GM19238 (cell line): ENCODE measurements around the gene KIF13A.
"Not testable (repeated sequence)": the region's sequence is repeated elsewhere in the genome, so short reads cannot be mapped to it uniquely, and the experiment has no call there.

Source experiments
- DNase-seq: peaks from one replicate; pipeline ENCODE4 v3.0.0; 2011; ENCODE audit warnings: low spot score; ENCODE audit not compliant: insufficient read length

Gene KIF13A

DNA sequence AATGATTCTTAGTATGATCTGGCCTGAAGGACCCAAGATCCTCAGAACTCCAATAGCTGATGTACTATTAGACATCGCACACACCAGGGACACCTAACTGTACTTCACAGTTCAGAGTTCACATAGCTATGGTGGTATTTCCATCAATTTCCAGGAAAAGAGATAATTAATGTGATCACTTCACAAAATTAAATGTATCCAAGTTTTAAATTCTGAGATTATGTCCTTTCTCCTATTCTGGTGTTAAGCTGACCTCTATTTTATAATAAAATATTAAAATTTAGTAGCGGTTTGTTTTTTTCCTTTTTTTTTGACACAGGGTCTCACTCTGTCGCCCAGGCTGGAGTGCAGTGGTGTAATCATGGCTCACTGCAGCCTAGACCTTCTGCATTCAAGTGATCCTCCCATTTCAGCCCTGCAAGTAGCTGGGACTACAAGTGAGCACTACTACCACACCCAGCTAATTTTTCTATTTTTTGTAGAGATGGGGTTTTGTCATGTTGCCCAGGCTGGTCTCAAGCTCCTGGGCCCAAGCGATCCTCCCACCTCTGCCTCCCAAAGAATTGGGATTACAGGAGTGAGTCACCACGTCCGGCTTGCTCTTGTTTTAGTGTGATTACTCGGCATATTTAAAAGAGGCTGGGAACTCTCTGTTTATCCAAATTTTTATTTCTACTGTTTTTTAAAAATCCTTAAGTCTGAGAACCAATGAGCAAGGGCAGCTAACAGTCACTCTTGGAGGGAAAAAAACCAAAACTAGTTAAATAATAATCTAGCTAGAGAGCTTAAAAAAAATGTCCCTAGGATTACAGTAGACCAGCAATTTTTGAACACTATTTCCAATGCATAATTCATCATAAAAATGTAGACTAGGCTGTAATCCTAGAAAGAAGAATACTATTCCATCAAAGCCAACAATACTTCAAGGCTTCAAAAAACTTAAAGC, 16.0 kb downstream of the KIF13A start:
- no peak for DNase-seq

DNA sequence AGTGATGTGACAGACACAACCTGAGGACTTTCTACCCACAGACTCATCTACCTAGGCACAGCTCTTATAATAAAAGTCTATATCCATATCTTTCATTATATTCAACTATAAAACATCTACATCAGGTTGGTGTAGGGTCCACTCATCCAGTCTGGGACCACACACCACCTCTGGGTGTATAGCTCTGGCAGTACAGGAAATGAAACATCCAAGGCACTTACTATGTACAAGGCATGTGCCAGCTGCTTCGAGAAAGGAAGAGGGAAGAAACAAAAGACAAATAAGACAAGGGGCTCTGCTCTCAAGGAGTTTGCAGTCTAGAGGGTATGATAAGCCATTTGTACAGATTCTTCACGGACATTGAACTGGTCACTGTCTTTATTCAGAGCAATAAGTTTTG, 18.6 kb downstream of the KIF13A start:
- no peak for DNase-seq

DNA sequence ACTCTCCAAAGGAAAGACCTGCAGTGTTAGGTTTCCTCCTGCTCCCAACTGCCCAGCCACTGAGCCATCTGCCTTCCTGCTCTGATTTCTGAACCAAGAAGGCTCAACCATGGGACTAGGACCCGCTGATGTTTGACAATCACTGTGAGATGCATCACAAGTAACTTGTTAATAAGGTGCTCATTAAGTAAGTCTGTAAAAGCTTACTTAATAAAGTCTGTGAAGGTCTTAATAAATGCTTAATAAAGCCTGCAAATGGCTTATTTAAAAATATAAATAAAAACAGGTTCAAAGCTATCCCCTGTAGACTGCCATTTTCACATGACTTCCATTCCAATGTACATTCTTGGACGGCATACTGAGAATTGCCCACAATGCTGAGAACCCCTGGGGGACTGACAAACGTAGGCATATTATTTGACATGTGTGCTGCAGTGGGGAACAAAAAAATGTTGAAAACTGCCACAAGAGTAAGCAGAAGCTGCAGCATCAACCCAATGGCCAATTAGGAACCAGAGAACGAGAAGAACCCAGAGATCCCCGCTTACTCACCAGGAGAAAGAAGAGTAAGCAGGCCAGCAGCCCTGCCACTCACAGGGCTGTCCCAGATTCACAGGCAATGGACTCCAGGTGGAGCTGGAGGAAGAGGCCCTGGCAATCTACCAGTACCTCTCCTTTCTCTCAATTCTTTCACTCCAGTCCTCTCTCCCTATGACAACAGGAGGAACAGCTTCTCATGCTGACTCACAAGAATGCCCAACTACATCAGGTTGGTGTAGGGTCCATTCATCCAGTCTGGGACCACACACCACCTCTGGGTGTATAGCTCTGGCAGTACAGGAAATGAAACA, 19.5 kb downstream of the KIF13A start:
- DNase-seq: no peak

DNA sequence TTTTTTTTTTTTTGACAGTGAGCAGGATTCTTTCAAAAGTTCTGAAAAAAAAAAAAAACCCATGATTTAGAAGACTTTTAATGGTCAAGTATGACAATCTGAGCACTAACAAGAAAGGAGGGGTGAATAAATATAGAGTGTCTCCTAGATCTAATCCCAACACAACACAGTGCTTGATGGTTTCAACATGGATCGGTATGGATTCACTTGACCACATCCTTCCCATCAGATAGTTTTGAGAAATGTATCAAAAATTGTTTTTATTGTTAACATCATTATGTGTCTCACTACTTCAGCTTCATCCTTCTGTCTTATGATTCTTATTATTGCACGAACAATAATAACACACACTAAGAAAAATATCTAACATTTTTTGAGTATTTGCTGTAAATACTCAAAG, 21.0 kb downstream of the KIF13A start:
- no peak for DNase-seq

DNA sequence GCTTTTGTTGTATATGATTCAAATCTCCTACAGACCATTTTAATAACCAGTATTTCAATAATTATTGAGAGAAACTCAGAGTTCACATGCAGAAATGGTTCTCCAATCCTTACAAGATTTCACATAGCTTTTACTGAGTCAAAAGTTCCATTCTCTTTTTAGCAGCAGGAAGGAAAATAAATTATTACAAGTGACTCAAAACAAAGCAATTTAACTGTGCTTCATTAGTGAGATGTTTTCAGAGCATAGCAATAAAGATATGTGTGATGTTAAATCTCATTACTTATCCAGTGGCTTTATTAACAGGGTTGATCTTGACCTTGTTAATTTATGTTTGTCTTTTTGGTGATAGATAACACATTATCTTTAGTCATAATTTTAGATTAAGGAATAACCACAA, 22.0 kb downstream of the KIF13A start:
- no peak for DNase-seq

DNA sequence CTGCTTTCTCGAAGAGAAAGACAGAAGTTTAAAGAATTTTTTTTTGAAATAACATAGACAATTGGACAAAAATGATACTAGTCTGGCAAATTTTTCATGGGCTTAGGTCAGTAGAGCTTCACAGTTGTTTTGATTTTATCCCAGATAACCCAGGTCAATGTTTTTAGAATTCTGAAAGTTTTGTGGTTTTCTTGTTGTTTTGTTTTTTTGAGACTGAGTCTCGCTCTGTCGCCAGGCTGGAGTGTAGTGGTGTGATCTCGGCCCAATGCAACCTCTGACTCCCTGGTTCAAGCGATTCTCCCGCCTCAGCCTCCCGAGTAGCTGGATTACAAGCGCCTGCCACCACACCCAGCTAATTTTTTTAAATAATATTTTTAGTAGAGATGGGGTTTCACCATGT, 22.8 kb downstream of the KIF13A start:
- DNase-seq: no peak

DNA sequence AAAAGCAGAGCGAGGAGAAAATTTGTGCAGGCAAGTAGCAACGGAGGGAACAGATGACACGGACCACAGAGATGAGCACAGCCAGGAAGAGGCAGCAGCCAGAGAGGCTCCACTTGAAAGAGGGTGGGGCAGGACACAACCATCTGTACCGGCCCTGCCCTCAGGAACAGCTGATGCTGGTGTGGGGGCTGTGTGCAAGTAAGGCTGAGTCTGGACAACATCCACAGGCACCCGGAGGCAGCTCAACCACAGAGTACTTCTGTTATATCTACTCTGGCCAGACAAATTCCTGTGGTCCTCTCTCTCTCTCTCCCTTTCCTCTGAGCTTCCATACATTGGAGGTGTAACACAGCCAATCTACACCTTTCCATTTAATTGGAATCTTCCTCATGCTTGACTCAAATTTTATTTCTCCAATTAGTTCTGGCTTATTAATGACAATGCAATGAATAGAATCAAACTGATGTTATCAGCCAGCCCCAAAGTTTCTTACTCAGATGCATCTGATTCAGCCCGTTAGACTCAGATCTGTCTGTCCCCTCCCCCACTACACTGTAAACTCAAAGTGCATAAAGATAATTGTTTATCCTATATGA, 24.9 kb downstream of the KIF13A start:
- DNase-seq: no peak

DNA sequence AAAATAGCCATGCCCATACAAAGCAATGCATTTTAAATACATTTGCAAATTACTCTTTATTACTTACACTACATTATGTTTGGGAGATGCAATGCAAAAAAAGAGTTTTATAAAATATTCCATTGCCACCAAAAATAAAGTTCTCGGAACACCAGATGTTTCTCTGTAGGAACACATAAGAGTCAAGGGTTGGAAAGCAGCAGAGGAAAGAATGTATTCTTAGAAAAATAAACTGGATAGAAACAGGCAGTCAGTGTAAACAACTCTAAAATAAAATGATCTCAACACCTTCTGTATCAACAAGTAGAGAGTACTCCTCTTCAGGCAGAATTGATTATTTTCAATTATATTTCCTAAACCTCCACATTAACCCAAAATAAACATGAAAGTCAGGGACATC, 28.1 kb downstream of the KIF13A start:
- no peak for DNase-seq

DNA sequence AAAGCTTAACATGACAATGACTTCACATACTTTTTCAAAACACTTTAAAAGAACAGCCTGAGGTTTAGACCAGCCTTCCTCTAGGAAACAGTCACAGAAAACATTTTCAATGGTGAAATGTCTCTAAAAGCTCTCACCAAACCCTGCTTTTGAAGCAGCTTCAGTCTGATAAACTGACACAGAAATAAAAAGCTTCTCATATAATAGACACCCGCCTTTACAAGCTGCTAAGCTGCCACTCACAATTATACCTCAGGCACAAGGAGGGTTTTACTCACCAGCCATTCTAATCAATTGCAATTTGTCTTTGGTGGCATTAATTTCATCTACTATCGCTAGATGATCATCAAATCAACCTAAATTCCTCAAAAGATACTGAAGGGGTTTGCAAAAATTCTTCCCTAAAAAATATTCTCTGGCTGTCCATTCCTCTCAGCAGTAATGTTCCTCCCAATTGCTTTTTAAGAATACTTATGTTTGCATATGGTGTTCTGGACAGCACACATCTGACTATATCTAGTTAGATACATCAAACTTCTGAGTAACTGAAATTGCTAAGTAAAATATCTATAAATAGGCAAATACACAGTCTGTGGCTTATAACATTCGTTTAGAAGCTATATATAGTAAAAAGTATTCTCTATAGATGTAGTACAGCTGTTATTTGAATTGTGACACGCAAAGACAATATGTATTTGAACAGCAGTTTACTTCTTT, 29.4 kb downstream of the KIF13A start:
- DNase-seq: no peak

DNA sequence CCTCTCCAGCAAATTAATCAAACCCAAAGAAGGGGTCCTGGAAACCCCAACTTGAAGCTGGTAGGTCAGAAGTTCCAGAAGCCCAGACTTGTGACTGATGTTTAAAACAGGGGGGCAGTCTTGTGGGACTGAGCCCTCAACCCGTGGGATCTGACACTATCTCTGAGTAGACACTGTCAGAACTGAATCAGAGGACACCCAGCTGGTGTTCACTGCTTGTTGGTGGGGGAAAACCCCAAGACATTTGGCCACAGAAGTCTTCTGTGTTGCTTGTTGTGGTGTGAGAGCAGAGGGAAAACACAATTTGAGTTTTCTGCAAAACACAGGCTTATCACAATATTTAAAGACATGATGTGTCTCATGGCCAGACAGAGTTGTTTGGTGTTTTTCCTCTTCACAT, 29.9 kb downstream of the KIF13A start:
- DNase-seq: no peak

DNA sequence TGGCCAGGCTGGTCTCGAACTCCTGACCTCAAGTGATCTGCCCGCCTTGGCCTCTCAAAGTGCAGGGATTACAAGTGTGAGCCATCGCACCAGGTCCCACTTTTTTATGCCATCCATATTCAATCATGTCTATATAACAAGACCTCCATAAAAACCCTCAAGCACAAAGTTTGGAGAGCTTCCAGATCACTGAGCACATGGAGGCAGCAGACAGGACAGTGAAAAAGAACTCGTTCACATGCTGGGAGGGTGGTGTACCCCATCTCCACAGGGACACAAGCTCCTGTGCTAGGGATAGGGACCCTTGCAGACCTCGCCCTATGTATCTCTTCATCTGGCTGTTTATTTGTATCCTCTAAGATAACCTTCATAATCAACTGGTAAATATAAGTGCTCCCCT, 30.3 kb downstream of the KIF13A start:
- DNase-seq: no peak

DNA sequence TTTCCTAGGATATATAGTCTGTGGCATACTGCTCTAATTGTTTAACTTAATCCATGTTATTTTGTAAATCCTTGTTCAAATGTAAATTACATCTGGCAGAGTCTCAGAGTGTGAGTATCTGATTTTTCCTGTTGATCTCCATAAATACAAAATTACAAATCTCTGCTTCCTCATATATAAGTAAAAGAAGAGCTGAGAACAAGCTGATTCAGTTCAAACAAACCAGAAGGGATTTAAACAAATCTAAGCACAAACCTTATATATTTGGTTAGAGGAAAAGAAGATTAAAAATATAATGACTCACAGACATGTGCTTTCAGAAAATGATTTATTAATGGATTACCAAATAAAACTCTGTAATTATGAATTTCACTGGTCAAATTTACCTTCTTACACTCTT, 37.3 kb downstream of the KIF13A start:
- DNase-seq: no peak

DNA sequence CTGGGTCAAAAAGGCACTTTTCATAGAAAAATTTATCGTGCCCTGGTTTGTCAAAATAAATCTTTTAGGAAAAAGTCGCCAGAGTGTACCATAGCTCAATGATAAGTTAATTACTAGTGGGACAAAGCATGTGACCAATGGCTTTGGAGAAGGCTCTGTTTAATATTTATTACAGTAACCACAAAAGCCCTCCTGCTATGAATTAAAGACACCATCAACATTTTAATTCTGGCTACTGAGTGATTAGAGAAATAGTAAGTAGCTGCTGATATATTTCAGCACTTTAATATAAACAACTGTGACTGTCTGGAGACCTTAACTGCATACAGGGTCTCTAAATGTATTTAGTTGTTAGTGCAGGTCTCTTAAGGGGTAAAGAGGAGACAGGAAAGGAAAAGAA, 38.3 kb downstream of the KIF13A start:
- no peak for DNase-seq

DNA sequence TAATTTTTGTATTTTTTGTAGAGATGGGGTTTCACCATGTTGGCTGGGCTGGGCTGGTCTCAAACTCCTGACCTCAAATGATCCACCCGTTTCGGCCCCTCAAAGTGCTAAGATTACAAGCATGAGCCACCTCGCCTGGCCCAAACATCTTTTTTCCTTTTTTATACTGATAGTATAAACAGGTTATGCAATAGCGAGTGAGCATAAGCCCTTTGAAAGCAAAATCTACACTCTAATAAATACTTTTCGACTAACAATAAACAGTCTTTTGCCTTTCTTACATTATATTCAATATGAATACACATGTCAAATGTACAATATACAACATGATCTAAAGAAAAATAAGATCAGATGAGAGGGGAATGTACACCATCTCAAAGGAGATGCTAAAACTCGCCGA, 38.7 kb downstream of the KIF13A start:
- no peak for DNase-seq

DNA sequence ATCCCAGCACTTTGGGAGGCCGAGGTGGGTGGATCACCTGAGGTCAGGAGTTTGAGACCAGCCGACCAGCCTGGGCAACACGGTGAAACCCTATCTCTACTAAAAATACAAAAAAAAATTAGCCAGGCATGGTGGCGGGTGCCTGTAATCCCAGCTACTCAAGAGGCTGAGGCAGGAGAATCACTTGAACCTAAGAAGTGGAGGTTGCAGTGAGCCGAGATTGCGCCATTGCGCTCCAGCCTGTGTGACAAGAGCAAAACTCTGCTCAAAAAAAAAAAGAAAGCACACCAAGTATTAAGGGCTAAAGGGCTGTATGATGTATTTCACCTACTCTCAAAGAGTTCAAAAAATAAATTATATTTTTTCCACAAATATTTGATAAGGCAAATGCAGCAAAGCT, 39.9 kb downstream of the KIF13A start:
- not testable (repeated sequence) for DNase-seq

DNA sequence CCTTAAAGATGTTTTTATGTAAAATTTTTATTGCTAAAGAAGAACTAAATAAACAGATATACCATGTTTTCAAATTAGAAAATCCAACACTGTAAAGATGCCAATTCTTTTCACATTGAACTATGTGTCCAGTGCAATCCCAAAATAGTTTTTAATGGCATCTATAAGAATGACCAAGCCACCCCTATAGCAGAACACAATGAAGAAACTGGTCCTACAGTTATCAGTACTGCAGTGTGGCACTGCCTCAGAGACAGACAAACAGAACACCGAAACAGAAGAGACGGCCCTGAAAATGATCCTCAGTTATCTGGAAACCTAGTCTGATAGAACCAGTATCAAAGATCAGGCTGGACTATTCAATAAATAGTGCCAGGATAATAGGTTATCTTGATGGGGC, 41.9 kb downstream of the KIF13A start:
- no peak for DNase-seq

DNA sequence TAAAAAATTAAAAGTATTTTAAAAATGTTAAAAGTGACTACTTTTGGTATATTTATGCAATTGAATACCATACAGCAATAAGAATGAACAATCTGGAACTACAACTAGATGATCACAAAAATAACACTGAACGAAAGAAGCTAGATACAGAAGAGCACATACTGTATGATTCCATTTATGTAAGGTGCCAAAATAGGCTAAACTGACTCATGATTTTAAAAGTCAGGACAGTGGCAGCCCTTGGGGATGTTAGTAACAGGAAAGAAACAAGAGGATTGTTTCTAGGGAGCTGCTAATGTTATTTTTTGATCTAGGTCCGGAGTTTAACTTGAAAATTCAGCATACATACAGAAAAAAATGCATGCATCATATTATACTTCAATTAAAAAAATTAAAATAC, 42.3 kb downstream of the KIF13A start:
- no peak for DNase-seq

DNA sequence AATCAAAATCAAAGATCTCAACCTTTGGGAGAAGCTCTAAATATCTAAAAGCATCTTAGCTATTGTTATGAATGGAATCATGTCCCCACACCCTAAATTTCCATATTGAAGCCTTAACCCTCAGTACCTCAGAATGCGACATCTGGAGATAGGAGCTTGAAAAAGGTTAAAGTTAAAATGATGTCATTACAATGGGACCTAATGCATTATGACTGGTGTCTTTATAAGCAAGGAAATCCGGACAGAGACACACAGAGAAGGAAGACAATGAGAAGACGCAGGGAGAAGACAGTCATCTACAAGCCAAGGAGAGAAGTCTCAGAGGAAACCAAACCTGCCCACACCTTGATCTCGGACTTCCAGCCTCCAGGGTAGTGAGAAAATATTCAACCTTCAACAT, 46.1 kb downstream of the KIF13A start:
- DNase-seq: no peak

DNA sequence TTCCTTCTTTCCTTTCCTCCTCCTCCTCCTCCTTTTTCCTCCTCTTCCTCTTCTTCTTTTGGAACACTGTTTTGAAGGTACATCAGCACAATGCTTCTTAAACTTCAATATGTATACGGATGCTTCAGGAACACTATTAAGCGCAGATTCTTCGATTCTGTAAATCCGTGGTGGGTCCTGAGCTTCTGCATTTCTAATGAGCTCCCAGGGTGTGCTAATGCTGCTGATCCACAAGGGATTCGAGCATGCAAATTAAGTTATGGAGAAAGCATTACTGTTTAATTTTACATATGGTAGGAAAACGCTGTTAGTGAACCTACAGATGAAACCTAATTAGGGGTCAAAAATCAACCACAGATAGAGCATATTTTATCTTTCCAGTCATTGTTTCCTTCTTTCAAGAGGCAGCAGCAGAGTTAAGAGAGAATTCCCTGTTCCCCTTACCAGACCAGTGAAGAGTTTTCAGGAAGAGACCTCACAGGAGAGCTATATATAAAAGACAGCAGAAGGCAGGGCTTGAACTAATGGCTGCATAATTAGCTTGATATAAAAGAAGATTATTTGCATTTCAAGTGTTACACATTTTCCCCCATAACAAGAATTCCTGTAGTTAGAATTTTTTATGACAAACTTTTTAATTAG, 47.2 kb downstream of the KIF13A start:
- no peak for DNase-seq

DNA sequence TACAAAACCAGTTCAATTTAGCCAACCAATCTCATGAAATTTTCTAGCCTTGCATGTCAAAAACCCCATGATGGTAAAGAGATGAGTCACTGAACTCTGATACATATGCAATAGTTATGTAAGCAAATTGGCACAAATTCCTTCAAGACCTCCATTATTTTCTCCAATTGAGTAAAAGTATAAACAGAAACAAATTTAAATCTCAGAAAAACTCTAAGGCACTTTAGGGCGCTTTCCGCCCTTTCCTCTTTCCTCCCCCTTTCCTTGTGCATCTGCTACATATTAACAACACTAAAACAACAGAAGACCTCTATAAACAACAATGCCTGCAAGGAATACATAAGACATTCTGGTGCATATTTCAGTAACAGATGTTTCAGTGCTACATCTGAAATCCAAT, 48.5 kb downstream of the KIF13A start:
- DNase-seq: no peak
